Uterus (tissue), 2 donors: ENCODE measurements around the gene MARCHF6.

Experiments used
- POLR2A ChIP-seq, 2 donors: fragments of 450-650 bp; IDR thresholded peaks; one replicate each; pipeline ENCODE4 v1.6.1; 2016; ENCODE audit warnings: antibody characterized with exemption in 2 of 2, mild to moderate bottlenecking in 1 of 2, moderate library complexity in 1 of 2
- TF ChIP-seq, protein P1 (sequence below), 4 experiments: fragments of 200-600 bp in 2 of 4; fragments of 450-650 bp in 2 of 4; sonication (generic) in 2 of 4; IDR thresholded peaks; one replicate each; pipeline ENCODE4 v1.5.1; 2016 to 2019; ENCODE audit warnings: antibody characterized with exemption in 4 of 4, mild to moderate bottlenecking in 2 of 4, moderate library complexity in 1 of 4

DNA sequence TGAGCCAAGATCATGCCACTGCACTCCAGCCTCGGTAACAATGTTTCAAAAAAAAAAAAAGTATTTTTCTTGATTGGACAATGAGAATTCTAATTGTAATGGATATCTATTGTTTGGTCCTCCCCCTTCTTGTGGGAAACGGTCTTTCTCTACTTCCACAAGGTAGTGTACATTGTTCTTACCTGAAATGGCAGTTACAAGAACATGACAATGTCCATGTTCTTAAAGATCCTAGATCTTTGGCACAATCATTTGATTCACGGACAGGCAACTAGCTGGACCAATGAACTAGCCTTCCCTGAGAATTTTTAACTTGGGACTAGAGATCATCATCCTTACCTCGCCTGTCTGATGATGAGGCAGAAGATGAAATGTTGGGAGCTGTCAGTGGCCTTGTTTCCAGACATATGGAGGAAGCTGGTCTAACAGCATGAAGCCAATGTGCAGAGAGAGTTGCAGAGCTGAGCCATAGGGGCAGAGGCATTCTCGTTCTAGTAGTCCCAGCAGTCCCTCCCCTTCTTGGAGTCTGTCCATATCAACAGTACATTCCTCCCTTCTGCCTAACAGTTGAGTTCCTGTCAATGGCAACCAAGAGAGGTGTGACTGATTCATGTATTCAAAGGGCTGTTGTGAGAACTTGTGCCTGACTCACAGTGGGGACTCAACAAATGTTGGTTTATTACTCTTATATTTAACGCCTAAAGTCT lies 2.1 kb upstream of the MARCHF6 start:
- TF ChIP-seq, protein P1, sequence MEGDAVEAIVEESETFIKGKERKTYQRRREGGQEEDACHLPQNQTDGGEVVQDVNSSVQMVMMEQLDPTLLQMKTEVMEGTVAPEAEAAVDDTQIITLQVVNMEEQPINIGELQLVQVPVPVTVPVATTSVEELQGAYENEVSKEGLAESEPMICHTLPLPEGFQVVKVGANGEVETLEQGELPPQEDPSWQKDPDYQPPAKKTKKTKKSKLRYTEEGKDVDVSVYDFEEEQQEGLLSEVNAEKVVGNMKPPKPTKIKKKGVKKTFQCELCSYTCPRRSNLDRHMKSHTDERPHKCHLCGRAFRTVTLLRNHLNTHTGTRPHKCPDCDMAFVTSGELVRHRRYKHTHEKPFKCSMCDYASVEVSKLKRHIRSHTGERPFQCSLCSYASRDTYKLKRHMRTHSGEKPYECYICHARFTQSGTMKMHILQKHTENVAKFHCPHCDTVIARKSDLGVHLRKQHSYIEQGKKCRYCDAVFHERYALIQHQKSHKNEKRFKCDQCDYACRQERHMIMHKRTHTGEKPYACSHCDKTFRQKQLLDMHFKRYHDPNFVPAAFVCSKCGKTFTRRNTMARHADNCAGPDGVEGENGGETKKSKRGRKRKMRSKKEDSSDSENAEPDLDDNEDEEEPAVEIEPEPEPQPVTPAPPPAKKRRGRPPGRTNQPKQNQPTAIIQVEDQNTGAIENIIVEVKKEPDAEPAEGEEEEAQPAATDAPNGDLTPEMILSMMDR (IDR thresholded peaks at IDR 0.05), result no peak
- TF ChIP-seq POLR2A (IDR thresholded peaks at IDR 0.05), result no peak
